HG03439 (cell line): ENCODE results near the gene NCAPD3.
"Not testable (repeated sequence)": the region's sequence is repeated elsewhere in the genome, so short reads cannot be mapped to it uniquely, and the experiment has no call there.

ENCODE experiments used
- ATAC-seq: cut with Tn5 transposase; IDR thresholded peaks from one replicate; pipeline ENCODE4 v1.9.1; 2021; ENCODE audit warnings: mild to moderate bottlenecking, moderate library complexity; ENCODE audit not compliant: unreplicated experiment

Gene NCAPD3, protein sequence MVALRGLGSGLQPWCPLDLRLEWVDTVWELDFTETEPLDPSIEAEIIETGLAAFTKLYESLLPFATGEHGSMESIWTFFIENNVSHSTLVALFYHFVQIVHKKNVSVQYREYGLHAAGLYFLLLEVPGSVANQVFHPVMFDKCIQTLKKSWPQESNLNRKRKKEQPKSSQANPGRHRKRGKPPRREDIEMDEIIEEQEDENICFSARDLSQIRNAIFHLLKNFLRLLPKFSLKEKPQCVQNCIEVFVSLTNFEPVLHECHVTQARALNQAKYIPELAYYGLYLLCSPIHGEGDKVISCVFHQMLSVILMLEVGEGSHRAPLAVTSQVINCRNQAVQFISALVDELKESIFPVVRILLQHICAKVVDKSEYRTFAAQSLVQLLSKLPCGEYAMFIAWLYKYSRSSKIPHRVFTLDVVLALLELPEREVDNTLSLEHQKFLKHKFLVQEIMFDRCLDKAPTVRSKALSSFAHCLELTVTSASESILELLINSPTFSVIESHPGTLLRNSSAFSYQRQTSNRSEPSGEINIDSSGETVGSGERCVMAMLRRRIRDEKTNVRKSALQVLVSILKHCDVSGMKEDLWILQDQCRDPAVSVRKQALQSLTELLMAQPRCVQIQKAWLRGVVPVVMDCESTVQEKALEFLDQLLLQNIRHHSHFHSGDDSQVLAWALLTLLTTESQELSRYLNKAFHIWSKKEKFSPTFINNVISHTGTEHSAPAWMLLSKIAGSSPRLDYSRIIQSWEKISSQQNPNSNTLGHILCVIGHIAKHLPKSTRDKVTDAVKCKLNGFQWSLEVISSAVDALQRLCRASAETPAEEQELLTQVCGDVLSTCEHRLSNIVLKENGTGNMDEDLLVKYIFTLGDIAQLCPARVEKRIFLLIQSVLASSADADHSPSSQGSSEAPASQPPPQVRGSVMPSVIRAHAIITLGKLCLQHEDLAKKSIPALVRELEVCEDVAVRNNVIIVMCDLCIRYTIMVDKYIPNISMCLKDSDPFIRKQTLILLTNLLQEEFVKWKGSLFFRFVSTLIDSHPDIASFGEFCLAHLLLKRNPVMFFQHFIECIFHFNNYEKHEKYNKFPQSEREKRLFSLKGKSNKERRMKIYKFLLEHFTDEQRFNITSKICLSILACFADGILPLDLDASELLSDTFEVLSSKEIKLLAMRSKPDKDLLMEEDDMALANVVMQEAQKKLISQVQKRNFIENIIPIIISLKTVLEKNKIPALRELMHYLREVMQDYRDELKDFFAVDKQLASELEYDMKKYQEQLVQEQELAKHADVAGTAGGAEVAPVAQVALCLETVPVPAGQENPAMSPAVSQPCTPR (N-terminal part only)

GRCh38 chr11:134223836-134224709 is at the start of gene NCAPD3, which contains the start of gene VPS26B:
NCAPD3 (minus strand) TSS chr11:134223967; CDS start chr11:134223926, 41 bp downstream.
VPS26B (plus strand) TSS chr11:134224671; CDS start chr11:134225123, 452 bp downstream.
- ATAC-seq = peak; percentile 83

DNA sequence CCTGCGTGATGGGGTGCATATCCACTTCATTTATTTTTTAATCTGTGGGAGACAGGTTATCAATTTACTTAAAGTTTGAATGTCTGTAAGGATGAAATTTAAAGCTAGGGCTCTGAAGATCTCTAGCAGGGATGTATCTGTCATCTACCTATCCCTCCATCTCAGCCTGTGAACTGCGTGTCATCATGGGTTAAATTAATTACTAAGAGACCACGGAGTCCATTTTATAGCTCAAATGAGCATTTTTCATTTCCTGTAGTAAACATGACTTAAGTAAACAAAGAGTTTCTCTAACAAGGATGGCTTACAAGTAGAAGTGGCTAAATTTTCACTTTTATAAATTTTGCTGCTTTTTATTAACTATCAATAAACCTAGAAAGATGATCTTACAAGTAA is 49.5 kb upstream of the NCAPD3 start:
- ATAC-seq = no peak

DNA sequence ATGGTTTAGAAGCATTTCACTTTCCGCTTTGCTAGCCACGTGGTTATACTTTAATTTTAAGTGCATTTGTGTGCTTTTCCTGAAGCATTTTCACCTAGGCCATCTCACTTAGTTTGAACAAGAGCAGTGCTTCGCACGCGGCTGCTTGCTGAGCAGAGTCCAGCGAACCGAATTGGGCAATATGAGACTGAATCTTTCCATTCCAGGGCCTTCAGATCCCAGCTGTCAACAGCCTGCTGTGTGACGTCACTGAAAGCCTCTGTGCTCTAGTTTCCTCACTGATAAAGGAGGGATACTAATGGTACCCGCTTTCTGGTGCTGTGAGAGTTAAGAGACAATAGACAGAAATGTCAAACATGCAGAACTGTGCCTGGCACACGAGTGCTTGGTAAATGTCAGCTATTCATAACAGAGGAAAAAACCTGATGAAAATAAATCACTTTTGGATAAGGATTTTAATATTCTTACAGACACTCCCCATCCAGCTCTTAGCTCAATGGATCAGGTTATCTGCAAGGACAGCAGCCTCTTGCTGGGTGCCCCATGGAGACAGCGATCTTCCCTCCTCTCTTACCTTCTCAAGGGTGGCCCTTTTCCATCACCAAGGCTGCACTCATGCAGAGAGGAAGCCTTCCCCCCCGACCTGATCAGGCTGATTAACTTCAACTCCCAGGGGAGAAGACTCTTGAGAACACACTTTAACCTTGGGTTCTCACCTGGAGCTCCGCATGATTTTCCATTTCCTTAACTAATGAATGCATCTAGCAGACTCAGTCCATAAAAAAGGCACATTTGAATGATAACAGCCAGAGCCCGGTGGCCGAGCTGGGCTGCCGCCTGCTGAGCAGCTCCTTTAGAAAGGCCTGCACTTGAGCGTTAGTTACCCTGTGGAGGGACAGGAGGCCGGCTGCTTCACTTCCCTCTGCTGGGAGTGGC is 48.9 kb upstream of the NCAPD3 start:
- no peak for ATAC-seq

GRCh38 chr11:134271978-134272377 is 48.2 kb upstream of the NCAPD3 start:
- ATAC-seq = no peak

GRCh38 chr11:134270250-134270714 is 46.5 kb upstream of the NCAPD3 start:
- ATAC-seq = no peak

DNA sequence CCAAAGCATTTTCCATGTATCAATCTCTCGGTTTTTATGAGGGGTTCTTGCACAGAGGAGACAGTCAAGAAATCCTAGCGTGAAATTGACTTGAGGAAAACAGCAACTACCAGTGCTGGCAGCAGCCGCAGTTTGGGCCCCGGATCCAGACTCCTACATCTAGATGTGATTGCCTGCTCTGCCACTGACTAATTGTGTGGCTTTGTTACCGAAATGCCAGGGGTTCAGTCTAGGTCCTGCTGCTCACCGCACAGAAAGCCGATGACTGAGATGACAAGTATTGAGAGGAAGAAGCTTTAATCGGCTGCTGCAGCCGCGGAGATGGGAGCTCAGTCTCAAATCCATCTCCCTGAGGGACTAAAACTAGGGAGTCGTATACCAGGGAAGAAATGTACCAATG is 44.2 kb upstream of the NCAPD3 start:
- no peak for ATAC-seq

GRCh38 chr11:134267461-134267860 is 43.7 kb upstream of the NCAPD3 start:
- no peak for ATAC-seq

DNA sequence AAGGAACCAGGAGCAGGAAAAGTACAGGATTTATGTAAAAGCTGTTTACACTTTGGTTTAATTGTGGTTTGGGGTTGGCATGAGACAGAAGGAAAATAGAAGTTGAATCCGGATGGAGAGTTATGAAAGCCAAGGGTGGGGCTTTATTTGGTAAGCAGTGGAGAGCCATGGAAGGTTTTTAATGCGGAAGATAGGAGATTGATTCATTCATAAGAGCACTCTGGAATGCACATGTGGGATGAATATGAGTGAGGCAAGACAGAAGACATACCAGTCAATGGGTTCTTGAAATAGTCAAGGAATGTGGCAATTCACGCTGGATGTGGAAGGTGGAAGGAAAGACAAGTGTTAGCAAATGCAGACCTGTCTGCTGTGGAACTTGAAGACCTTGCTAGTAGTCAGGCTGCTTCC is 43.1 kb upstream of the NCAPD3 start:
- no peak for ATAC-seq

DNA sequence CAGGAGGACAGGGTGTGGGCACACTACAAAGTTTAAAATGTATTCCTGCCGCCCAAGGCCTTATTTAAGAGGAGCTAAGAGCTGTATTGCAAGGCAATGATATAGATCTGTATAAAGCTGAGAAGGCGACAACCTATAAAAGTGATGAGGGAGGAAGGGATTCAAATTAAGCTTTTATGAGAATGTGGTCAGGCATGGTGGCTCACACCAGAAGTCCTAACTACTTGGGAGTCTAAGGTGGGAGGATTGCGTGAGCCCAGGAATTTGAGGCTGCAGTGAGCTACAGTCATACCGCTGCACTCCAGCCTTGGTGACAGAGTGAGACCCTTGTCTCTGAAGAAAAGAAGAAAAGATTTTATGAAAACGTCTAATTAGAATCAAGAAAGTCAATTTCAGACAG is 42.7 kb upstream of the NCAPD3 start:
- no peak for ATAC-seq

DNA sequence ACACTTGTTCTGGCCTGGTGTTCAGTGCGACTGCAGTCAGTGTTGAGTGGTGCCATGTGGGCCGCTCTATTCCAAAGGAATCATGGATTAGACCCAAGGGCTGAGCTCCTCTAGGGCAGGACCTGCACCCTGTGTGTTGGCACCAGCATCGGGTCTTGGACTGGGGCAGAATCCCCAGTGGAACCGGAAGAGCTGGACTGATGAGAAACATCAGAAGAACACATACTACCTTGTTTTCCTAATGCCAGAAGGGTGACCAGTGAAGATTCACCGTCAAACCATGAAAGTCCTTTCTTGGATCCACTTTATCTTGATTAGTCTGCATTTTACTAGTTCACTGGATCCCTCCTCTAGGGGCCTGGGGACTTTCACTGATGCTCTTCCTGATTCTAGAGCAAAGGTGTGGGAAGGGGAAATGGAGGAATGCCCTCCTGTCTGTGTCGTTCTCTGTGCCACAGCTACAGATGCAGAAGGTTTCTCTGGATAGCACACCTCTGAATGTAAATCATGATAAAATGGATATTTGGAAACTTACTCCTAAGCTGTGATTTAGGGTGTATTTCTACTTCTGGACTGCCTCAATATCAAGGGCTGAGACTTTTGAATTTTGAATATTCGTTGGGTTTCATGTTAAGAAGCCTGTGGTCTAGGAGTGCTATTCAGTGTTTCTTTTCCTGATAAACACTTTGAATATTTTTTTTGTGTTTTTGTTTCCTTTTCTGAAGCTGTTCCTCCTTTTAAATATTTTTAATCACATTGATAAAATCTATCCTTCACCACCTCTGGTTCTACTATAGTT is 41.4 kb upstream of the NCAPD3 start:
- no peak for ATAC-seq

- ATAC-seq = no peak
These were observed 38.1 kb upstream of the NCAPD3 start for GRCh38 chr11:134261626-134262488.

GRCh38 chr11:134260983-134261382 is 37.2 kb upstream of the NCAPD3 start:
- ATAC-seq = no peak

GRCh38 chr11:134260503-134260902 is 36.7 kb upstream of the NCAPD3 start:
- no peak for ATAC-seq

DNA sequence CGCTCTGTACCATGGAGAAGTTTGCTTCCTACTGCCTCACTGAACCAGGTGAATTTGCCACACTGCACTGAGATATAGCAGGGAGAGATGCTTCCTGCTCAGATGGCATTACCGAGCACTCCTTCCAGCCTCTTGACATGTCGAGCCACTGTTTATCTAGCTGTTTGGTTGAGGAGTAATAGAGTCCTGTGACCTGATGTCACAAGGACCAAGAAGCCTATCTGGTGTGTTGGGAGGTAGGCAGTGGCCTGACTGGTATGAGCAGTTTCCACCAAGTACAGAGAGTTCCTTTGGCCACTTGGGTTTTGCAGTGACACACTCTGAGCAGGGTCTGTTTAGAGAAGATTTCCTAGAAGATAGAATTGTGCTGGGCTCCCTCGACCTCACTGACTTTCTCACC is 34.8 kb upstream of the NCAPD3 start:
- ATAC-seq = no peak

- ATAC-seq = no peak
These were observed 33.3 kb upstream of the NCAPD3 start for GRCh38 chr11:134257101-134257500.

DNA sequence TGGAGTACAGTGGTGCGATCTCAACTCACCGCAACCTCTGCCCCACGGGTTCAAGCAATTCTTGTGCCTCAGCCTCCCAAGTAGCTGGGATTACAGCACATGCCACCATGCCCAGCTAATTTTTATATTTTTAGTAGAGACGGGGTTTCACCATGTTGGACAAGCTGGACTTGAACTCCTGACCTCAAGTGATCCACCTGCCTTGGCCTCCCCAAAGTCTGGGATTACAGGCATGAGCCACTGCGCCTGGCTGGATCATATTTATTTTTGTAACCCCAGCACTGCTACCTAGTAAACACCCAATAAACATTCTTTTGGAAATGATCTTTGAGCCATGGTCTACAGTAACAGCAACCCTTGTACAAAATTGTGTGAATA is 31.4 kb upstream of the NCAPD3 start:
- ATAC-seq = not testable (repeated sequence)
